GM10847 (cell line): ENCODE measurements around the gene CFAP206.

Experiments
- POLR2A ChIP-seq: IDR thresholded peaks from 2 replicates; pipeline ENCODE4 v1.6.1; 2011; ENCODE audit not compliant: insufficient read length; ENCODE audit errors: extremely low read depth

Gene CFAP206

GRCh38 chr6:87407901-87408720 lies at the start of gene CFAP206:
TSS of gene CFAP206 (plus strand) at chr6:87407972. CDS start at chr6:87409840, 1,868 bp downstream.
- TF ChIP-seq POLR2A = no peak

- TF ChIP-seq POLR2A = no peak
Measured at GRCh38 chr6:87364602-87365252, 43.0 kb upstream of the CFAP206 start.

GRCh38 chr6:87366072-87366827 lies 41.5 kb upstream of the CFAP206 start:
- no peak for TF ChIP-seq POLR2A

- no peak for TF ChIP-seq POLR2A
Measured at GRCh38 chr6:87366899-87367298, 40.9 kb upstream of the CFAP206 start.

DNA sequence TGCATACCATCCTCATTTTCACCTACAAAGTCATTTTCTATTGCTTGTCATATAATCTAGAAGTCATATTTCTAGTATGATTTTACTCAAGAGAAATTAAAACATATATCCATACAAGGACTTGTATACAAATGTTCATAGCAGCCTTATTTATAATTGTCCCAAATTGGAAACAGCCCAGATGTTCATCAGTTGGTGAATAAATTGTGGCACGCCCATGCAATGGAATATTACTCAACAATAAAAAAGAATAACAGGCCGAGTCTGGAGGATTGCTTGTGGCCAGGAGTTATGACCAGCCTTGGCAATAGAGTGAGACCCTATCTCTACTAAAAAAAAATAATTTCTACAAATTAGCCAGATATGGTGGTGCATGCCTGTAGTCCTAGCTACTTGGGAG lies 34.4 kb upstream of the CFAP206 start:
- no peak for TF ChIP-seq POLR2A

DNA sequence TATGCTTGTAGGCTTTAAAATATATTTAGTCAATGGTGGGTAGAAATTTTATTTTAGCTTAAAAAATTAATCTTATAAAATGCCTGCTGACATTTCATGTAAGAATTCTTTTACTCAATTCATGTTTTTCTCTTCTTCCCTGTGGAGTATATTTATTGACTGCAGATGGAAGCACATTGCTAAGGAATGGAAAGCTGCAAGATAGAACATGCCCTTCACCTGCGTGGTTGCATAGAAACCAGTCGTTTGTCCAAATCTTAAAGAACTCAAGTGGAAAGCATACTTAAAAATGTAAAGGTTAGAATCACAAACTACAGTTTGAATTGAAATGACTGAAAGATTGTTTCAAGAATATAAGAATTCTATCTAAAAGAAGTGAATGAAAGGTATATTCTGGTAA lies 32.5 kb upstream of the CFAP206 start:
- no peak for TF ChIP-seq POLR2A

DNA sequence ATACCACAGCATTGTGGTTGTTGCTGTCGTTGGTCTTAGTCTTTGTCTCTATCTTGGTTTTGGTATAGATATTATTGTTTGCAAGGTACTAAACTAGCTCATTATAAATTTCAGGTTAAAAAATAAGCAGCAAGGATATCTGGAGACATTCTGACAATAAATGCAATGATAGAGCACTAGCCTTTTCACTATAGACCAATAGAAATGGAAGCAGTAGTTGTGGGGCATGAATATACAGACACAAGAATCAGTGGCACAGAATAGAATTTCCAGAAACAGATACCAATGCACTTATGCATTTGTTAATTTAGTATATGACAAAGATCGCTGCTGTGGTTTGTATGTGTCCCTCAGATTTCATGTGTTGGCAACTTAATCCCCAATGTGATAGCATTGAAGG lies 31.1 kb upstream of the CFAP206 start:
- no peak for TF ChIP-seq POLR2A

GRCh38 chr6:87378947-87379346 lies 28.8 kb upstream of the CFAP206 start:
- TF ChIP-seq POLR2A = no peak

DNA sequence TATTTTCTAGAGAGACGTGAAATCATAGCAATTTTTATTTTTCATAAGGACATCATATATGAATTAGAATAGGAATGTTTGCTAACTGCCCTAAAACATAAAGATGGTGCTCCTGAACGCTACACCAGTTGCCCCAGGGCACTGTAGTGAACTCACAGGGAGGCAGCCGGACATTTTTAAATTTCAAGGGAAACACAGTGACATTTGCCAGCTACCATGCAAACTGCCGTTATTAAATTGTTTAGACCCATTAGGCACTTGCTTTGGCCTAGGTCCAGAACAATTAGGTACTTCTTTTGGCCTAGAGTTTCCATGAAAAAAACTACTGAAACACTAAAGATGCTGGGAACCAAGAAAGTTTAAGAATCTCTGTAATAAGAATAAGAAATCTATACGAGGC lies 24.9 kb upstream of the CFAP206 start:
- no peak for TF ChIP-seq POLR2A

- no peak for TF ChIP-seq POLR2A
Measured at GRCh38 chr6:87384038-87384437, 23.7 kb upstream of the CFAP206 start.

- TF ChIP-seq POLR2A = no peak
Measured at GRCh38 chr6:87384449-87384848, 23.3 kb upstream of the CFAP206 start.

DNA sequence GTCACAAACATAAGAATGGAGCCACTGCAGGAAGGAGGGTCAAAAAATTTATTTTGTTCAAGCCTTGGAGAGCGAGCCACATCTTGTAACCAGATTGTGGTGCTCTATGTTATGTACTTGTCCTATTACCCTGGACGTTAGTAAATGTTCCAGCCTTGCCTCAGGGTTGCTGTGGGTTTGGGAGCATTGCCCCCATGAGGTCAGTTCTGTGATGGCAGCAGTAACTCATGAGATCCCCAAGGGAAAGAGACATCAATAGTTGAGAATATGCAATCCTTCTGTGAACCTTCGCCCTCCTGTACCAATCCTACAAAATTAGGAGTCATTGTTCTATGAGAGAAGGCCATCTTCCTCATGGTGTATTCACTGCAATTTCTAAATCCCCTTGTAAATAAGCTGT lies 16.4 kb upstream of the CFAP206 start:
- no peak for TF ChIP-seq POLR2A

DNA sequence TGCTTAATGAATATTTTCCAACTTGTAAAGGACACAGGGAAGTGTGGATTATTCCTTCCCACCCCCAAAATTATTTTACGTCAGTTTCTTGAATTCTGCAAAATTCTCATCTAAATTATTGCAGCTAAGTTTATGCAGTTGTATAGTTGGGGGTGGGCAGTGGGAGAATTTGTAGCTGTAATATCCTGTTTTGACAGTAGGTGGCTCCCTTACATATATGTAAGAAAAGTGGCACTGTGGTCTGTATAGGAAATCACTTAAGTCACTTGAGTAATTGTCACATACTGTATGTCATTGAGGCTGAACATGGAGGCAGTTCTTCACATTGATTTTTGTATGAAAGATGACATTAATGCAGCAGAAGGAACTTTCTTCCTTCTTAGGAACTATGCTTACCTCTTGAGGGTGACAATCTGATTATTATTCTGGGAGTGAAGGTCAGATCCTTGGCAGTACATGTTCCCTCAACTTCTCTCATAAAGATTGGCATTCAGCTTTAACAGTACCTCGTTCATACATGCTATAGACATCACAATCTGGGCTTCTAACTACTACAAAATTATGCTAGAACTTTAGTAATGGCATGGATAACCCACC lies 14.6 kb upstream of the CFAP206 start:
- no peak for TF ChIP-seq POLR2A

- TF ChIP-seq POLR2A = no peak
Measured at GRCh38 chr6:87395431-87395830, 12.3 kb upstream of the CFAP206 start.

- TF ChIP-seq POLR2A = no peak
Measured at GRCh38 chr6:87396595-87397392, 11.0 kb upstream of the CFAP206 start.
